KOPT-K1 (cell line): Measurements from ENCODE around the gene IDH1.

ENCODE experiments used
- H3K27ac ChIP-seq: fragments of 200-600 bp; sonication (generic); 2 replicates; pipeline ENCODE4 v1.5.1; 2016; ENCODE audit warnings: antibody characterized with exemption, mild to moderate bottlenecking, low read depth, low read length; ENCODE audit not compliant: poor library complexity, severe bottlenecking
- H3K36me3 ChIP-seq: fragments of 200-600 bp; sonication (generic); 2 replicates; pipeline ENCODE4 v1.5.1; 2017; ENCODE audit warnings: antibody characterized with exemption, mild to moderate bottlenecking, low read length, moderate library complexity; ENCODE audit not compliant: insufficient read depth
- H3K9me3 ChIP-seq: fragments of 200-600 bp; sonication (generic); 2 replicates; pipeline ENCODE4 v1.5.1; 2017; ENCODE audit warnings: antibody characterized with exemption, low read length, mild to moderate bottlenecking; ENCODE audit not compliant: insufficient read depth, poor library complexity, severe bottlenecking

IDH1 gene

DNA sequence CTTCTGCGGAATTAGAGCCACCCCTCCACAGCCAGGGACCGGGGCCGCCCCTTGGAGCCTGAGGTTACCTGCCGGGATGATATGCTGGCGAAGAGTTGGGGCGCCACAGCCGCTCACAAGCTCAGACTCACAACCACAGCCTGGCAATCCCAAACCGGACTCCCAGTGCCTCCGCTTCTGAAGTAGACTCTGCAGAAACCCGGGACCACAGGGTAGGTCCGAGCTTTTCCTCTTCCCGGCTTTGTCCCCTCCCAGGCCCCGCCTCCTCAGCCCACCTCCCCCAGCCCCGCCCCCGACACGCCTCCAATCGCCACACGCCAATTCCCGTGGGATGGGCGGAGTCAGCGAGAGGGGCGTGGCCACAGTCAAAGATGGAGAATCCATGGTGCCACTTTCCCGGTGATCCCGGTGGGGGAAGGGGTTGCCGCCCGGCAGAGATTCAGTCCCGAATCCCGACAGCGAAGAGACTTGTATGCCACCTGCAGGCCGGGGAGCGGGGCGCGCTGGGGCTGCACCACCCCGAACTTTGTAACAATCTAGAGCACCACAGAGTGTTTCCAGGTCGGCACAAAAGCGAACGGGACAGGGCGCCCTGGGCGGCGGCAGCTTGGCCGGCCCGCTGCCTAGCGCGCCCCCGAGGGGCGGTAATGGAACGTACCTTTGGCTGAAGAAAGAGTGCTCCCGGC is at the start of gene IDH1:
Gene IDH1, minus strand, starts transcription at position 201 of the 686 bp plus-strand sequence. CDS start 3,520 bp downstream, outside the sequence.
- peaks cover 36% of the 10 kb centered on the region for H3K36me3 ChIP-seq
- H3K9me3 ChIP-seq: no peaks in the 10 kb centered on the region
- peak within 1 kb of the TSS; percentile 64 for H3K27ac ChIP-seq

DNA sequence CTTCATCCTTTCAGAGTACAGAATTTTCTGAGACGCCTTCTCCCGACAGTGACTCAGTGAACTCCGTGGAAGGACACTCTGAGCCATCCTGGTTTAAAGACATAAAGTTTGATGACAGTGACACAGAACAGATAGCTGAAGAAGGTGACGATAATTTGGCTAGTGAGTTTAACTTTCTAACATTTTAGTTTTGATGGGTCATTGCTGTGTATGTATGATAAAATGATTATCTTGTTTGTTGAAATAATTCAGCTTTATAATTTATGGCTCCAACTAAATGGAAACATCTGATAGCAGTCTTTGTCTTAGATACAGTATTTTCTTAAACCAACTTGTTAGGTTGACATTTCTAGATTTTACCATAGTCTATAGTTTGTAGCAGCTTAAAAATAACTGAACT is 49.3 kb upstream of the IDH1 start:
- Histone ChIP-seq H3K36me3 (peaks cover 97% of the 10 kb centered on the region), H3K9me3 (no peaks in the 10 kb centered on the region), H3K27ac (no peak overlapping the region)

DNA sequence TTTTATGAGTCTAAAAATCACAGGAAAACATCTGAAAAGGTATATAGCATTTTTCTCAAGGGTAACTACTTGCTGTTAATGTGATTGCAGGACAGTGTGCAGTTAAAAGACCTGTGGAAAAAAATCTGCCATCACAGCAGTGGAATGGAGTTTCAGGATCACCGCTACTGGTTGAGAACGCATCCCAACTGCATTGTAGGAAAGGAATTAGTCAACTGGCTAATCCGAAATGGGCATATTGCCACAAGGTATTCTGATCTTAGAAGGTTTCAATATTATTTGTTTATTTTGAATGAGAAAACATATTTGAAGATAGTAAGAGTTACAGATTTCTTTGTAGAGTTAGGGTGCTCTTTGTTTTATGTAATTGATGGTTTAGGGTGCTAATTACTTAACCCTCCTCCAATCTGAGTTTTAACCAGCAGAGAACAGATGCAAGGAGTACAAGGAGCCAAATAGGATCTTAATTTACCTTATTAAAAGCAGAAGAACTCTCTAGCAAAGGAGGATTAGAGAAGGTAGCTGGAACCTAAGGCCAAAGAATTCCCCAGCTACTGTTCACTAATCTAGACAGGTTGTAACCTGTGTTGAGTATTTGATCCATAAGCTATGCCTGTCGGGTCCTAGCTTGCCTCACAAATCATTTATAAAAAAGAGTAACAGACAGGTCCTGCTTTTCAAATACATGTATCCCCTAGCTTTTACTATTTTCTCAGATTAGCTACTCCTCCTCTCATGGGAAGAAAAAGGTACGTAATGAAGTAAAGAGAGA is 46.2 kb upstream of the IDH1 start:
- no peak overlapping the region for H3K27ac ChIP-seq
- H3K9me3 ChIP-seq: no peaks in the 10 kb centered on the region
- H3K36me3 ChIP-seq: peaks cover 86% of the 10 kb centered on the region

DNA sequence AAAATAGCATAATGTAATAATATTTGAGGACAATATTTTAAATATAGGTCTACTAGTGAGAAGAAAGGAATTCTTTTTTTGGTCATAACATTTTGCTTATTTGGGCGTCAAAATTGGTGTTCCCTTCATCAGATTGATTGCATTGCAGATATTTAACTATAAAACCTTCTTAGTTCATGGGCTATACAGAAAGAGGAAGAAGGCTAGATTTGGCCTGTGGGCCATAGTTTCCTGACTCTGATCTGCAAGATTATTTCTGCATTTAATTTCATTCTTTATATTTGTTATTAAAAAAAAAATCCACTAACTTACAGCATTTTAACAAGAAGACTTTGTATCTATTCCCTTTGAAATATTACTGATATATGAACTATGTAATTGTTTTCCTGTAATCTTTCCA is 43.1 kb upstream of the IDH1 start:
- peaks cover 87% of the 10 kb centered on the region for H3K36me3 ChIP-seq
- no peak overlapping the region for H3K27ac ChIP-seq

GRCh38 chr2:208296610-208297009 is 41.7 kb upstream of the IDH1 start:
- Histone ChIP-seq H3K36me3 (peaks cover 86% of the 10 kb centered on the region), H3K9me3 (peaks cover 6% of the 10 kb centered on the region), H3K27ac (no peak overlapping the region)

More for the DNA sequence above, 43.1 kb upstream of the IDH1 start:
- H3K9me3 ChIP-seq: peaks cover 6% of the 10 kb centered on the region

DNA sequence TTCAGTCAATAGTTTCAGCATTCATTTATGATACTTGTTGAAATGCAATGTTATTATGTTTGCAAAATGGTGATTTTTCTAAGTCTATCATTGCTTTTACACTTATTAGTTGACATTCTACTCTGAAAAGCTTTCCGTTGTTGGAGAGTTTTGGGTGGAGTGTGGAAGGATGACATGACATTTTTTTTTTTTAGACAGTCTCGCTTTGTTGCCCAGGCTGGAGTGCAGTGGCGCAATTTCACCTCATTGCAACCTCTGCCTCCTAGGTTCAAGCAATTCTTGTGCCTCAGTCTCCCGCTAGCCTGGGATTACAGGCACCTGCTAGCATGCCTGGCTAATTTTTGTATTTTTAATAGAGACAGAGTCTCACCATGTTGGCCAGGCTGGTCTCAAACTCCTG is 41.0 kb upstream of the IDH1 start:
- Histone ChIP-seq H3K27ac (no peak overlapping the region), H3K9me3 (peaks cover 12% of the 10 kb centered on the region), H3K36me3 (peaks cover 86% of the 10 kb centered on the region)

GRCh38 chr2:208294482-208295024 is 39.7 kb upstream of the IDH1 start:
- Histone ChIP-seq H3K9me3 (peaks cover 25% of the 10 kb centered on the region), H3K27ac (no peak overlapping the region), H3K36me3 (peaks cover 86% of the 10 kb centered on the region)

DNA sequence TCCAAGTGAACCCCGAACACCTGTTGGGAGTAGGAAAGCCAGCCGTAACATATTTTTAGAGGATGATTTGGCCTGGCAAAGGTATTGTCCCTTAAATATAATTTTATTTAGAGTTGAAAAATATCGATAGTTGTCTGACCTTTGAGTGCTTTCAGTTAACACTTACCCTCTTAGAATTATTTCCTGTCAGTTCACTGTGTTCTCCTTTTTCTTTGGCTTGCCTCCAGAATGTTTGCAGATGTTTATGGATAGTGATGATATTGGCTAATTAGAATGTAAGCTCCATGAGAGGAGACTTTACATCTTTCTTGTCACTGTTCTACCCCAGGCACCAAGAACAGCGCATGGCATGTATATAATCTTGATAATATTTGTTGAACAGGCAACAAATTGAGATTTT is 31.0 kb upstream of the IDH1 start:
- Histone ChIP-seq H3K36me3 (peaks cover 97% of the 10 kb centered on the region), H3K9me3 (peaks cover 21% of the 10 kb centered on the region), H3K27ac (no peak overlapping the region)

DNA sequence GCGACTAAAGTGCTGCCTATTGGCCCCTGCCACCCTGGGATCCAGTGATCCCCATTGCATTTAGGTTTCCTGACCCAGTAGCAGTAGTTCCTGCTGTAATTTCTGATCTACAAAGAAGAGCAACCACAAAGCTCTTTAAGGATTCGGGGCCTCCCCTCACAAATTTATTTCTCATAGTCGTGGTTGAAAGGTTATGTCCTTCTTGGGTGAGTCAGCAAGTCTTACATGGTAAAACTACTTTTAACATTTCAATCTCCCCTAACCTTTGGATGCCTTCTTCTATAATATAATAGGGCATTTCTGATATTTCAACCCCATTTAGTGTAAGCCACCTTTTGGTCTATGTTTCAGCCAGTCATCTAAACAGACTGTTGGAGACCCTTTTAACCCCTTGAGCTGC is 26.1 kb upstream of the IDH1 start:
- H3K9me3 ChIP-seq: peaks cover 10% of the 10 kb centered on the region
- H3K36me3 ChIP-seq: peaks cover 98% of the 10 kb centered on the region
- H3K27ac ChIP-seq: no peak overlapping the region

DNA sequence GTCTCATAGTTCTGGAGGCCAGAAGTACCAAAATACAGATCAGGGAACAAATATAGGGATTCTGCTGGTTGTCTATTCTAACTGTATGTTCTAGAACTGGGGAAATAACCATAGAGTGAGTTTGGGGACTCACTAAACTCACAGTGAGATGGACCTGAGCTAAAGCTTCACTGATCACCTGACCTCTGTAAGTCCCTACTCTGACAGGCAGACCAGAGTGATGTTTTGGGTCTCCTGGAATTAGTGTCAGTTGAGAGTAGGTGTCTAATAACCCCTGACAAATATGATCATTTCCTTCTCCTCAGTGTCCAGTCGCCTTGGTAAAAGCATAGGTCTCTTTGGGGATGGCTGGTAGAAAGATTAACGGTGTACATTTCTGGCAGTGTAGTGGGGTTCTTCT is 25.4 kb upstream of the IDH1 start:
- H3K9me3 ChIP-seq: peaks cover 10% of the 10 kb centered on the region
- peaks cover 98% of the 10 kb centered on the region for H3K36me3 ChIP-seq

GRCh38 chr2:208279236-208279635 is 24.4 kb upstream of the IDH1 start:
- H3K36me3 ChIP-seq: peaks cover 98% of the 10 kb centered on the region
- H3K9me3 ChIP-seq: peaks cover 10% of the 10 kb centered on the region
- no peak overlapping the region for H3K27ac ChIP-seq

More for the DNA sequence above, 25.4 kb upstream of the IDH1 start:
- no peak overlapping the region for H3K27ac ChIP-seq

DNA sequence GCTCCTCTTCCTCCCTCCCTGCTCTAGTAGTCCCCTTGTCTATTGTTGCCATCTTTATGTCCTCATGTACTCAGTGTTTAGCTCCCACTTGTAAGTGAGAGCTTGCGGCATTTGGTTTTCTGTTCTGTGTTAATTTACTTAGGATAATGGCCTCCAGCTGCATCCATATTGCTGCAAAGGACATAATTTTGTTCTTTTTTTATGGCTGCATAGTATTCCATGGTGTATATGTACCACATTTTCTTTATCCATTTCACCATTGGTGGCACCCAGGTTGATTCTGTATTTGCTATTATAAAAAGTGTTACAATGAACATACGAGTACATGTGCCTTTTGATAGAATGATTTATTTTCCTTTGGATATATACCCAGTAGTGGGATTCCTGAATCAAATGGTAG is 23.7 kb upstream of the IDH1 start:
- Histone ChIP-seq H3K27ac (no peak overlapping the region), H3K9me3 (peaks cover 10% of the 10 kb centered on the region), H3K36me3 (peaks cover 100% of the 10 kb centered on the region)

DNA sequence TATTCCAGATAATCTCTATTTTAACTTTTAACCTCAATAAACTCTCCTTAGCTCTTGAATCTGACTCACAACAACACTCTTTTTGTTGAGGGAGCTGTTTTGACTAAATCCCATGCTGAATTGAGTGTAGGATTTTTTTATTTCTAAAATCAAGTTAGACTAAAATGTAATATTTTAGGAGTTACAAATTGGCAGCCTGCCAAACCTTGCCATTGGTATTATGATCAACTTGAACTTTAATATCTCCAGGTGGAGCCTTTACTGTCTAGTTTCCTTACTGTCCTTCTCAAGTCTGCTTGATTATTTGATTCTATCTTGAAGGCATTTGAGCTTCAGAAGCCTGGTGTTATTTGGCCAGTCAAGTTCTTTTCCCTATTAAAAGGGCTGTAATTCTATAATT is 19.9 kb upstream of the IDH1 start:
- Histone ChIP-seq H3K27ac (no peak overlapping the region), H3K36me3 (peaks cover 86% of the 10 kb centered on the region), H3K9me3 (peaks cover 10% of the 10 kb centered on the region)

- Histone ChIP-seq H3K27ac (no peak overlapping the region), H3K9me3 (no peaks in the 10 kb centered on the region), H3K36me3 (peaks cover 35% of the 10 kb centered on the region)
Observed at GRCh38 chr2:208269091-208269490, 14.2 kb upstream of the IDH1 start.

- H3K36me3 ChIP-seq: peaks cover 28% of the 10 kb centered on the region
- H3K27ac ChIP-seq: peak overlapping the region; percentile 97
- H3K9me3 ChIP-seq: no peaks in the 10 kb centered on the region
Observed at GRCh38 chr2:208268156-208268952, 13.5 kb upstream of the IDH1 start.
